DOHH2 (cell line): ENCODE measurements around the gene FBXL20.

Experiments used
- H3F3A ChIP-seq: fragments of 200-600 bp; sonication (generic), shearing (Covaris generic); 2 replicates; pipeline ENCODE4 v1.6.0; 2016; ENCODE audit warnings: antibody characterized with exemption, mild to moderate bottlenecking; ENCODE audit not compliant: control insufficient read depth, insufficient read depth
- H3K27ac ChIP-seq: fragments of 200-600 bp; sonication (generic); 2 replicates; pipeline ENCODE4 v1.5.1; 2014; ENCODE audit warnings: low read depth, mild to moderate bottlenecking, low read length, moderate library complexity
- H3K27me3 ChIP-seq: fragments of 200-600 bp; sonication (generic); 2 replicates; pipeline ENCODE4 v1.6.1; 2014; ENCODE audit warnings: mild to moderate bottlenecking, low read length, mixed read lengths; ENCODE audit not compliant: control insufficient read depth
- H3K36me3 ChIP-seq: fragments of 200-600 bp; sonication (generic); 2 replicates; pipeline ENCODE4 v1.6.1; 2014; ENCODE audit warnings: mild to moderate bottlenecking, low read length, moderate library complexity, mixed read lengths; ENCODE audit not compliant: control insufficient read depth
- H3K4me1 ChIP-seq: fragments of 200-600 bp; sonication (generic); 2 replicates; pipeline ENCODE4 v1.6.1; 2014; ENCODE audit warnings: mild to moderate bottlenecking, low read length, mixed read lengths; ENCODE audit not compliant: control insufficient read depth
- H3K4me2 ChIP-seq: fragments of 200-600 bp; sonication (generic); 2 replicates; pipeline ENCODE4 v1.6.0; 2014; ENCODE audit warnings: mild to moderate bottlenecking, low read length, moderate library complexity
- H3K4me3 ChIP-seq: fragments of 200-600 bp; sonication (generic); 2 replicates; pipeline ENCODE4 v1.5.1; 2014; ENCODE audit warnings: mild to moderate bottlenecking, low read length, mixed read lengths
- H3K79me2 ChIP-seq: fragments of 200-600 bp; sonication (generic); 2 replicates; pipeline ENCODE4 v1.6.1; 2014; ENCODE audit warnings: mild to moderate bottlenecking, low read length, mixed read lengths; ENCODE audit not compliant: control insufficient read depth
- H3K9me2 ChIP-seq: fragments of 200-600 bp; sonication (generic); replicated peaks from 2 replicates; pipeline ENCODE4 v1.6.1; 2014; ENCODE audit warnings: mild to moderate bottlenecking, low read length, mixed read lengths; ENCODE audit not compliant: control insufficient read depth
- H3K9me3 ChIP-seq: fragments of 200-600 bp; sonication (generic); 2 replicates; pipeline ENCODE4 v1.6.1; 2014; ENCODE audit warnings: antibody characterized with exemption, low read length, mixed read lengths; ENCODE audit not compliant: control insufficient read depth, insufficient read depth
- H4K20me1 ChIP-seq: fragments of 200-600 bp; sonication (generic); 2 replicates; pipeline ENCODE4 v1.6.0; 2014; ENCODE audit warnings: low read depth, mild to moderate bottlenecking, antibody characterized with exemption, low read length, moderate library complexity; ENCODE audit not compliant: control insufficient read depth, insufficient read depth
- CTCF ChIP-seq: fragments of 200-600 bp; sonication (generic); IDR thresholded peaks from one replicate; pipeline ENCODE4 v1.5.1; 2014; ENCODE audit warnings: antibody characterized with exemption, mild to moderate bottlenecking, low read depth, low read length; ENCODE audit not compliant: poor library complexity, severe bottlenecking
- EZH2phosphoT487 ChIP-seq: fragments of 200-600 bp; sonication (generic); IDR thresholded peaks from 2 replicates; pipeline ENCODE4 v1.6.1; 2017; ENCODE audit warnings: borderline replicate concordance, mild to moderate bottlenecking, antibody characterized with exemption, low read length, moderate library complexity, mixed read lengths

FBXL20 gene

GRCh38 chr17:39401412-39402243 is at the start of gene FBXL20:
TSS of gene FBXL20 (minus strand) at chr17:39401626. CDS start at chr17:39401402, 224 bp downstream.
- TF ChIP-seq EZH2phosphoT487 (no peak), CTCF (no peak)
- no peaks in the 10 kb centered on the region; the same call in 1 of the 2 replicates for H4K20me1 ChIP-seq

GRCh38 chr17:39450847-39451581 is 49.6 kb upstream of the FBXL20 start, which contains the start of gene MED1:
TSS of gene MED1 (minus strand) at chr17:39451263. CDS start at chr17:39451062, 201 bp downstream.
- Histone ChIP-seq H3K79me2 (peaks cover 46% of the 10 kb centered on the region), H3K36me3 (peaks cover 25% of the 10 kb centered on the region), H3F3A (peaks cover 11% of the 10 kb centered on the region), H3K4me1 (peaks cover 21% of the 10 kb centered on the region), H3K27ac (peak within 1 kb of the TSS; percentile 59), H3K27me3 (no peaks in the 10 kb centered on the region), H3K9me2 (no peaks in the 10 kb centered on the region), H3K9me3 (no peaks in the 10 kb centered on the region), H4K20me1 (peaks cover 6% of the 10 kb centered on the region; the same call in 1 of the 2 replicates), H3K4me2 (peak within 1 kb of the TSS; percentile 94), H3K4me3 (peak within 1 kb of the TSS; percentile 96)
- no peak for TF ChIP-seq EZH2phosphoT487
- TF ChIP-seq CTCF: no peak

More at GRCh38 chr17:39401412-39402243, at the start of gene FBXL20:
- no peaks in the 10 kb centered on the region for H3K9me3 ChIP-seq
- H3K27me3 ChIP-seq: no peaks in the 10 kb centered on the region
- peak within 1 kb of the TSS; percentile 49 for H3K27ac ChIP-seq
- H3K4me3 ChIP-seq: peak within 1 kb of the TSS; percentile 97
- no peaks in the 10 kb centered on the region for H3K9me2 ChIP-seq
- H3K36me3 ChIP-seq: peaks cover 6% of the 10 kb centered on the region; the same call in 1 of the 2 replicates
- H3K4me2 ChIP-seq: peak within 1 kb of the TSS; percentile 72
- H3F3A ChIP-seq: peaks cover 35% of the 10 kb centered on the region
- peaks cover 25% of the 10 kb centered on the region for H3K79me2 ChIP-seq
- H3K4me1 ChIP-seq: peaks cover 15% of the 10 kb centered on the region

DNA sequence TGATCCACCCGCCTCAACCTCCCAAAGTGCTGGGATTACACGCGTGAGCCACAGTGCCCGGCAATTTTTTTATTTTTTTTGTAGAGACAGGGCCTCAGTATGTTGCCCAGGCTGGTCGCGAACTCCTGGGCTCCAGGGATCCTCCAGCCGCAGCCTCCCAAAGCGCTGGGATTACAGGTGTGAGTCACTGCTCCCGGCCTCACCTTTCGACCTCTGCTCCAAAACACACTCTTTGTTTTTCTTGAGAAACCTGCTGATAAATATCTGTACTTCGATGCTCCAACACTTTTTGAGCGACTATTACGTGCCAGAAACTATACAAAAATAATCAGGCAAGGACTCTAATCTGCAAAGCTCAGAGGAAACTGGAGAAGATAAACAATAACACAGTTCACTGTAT is 48.6 kb upstream of the FBXL20 start:
- peak overlapping the region; percentile 96 for H3K4me3 ChIP-seq
- H3K79me2 ChIP-seq: peaks cover 56% of the 10 kb centered on the region
- H3K27ac ChIP-seq: no peak overlapping the region

More for the DNA sequence above, 48.6 kb upstream of the FBXL20 start:
- Histone ChIP-seq H3K4me2 (peak overlapping the region; percentile 94), H4K20me1 (peaks cover 6% of the 10 kb centered on the region; the same call in 1 of the 2 replicates), H3K9me2 (no peaks in the 10 kb centered on the region), H3K36me3 (peaks cover 32% of the 10 kb centered on the region), H3K9me3 (no peaks in the 10 kb centered on the region), H3K27me3 (no peaks in the 10 kb centered on the region), H3K4me1 (peaks cover 21% of the 10 kb centered on the region), H3F3A (peaks cover 11% of the 10 kb centered on the region)
- TF ChIP-seq EZH2phosphoT487 (no peak), CTCF (no peak)
